ENCODE data around the gene MPHOSPH8. TPM values are rescaled to one million over a fixed set of nuclear protein-coding genes. Genes with fewer than 3 reads are reported as not detected.
"Not testable (repeated sequence)": the region's sequence is repeated elsewhere in the genome, so short reads cannot be mapped to it uniquely, and the experiment has no call there.

Gene MPHOSPH8
- total RNA-seq, 1 donor from 2014 or later, result 16.7 TPM

DNA sequence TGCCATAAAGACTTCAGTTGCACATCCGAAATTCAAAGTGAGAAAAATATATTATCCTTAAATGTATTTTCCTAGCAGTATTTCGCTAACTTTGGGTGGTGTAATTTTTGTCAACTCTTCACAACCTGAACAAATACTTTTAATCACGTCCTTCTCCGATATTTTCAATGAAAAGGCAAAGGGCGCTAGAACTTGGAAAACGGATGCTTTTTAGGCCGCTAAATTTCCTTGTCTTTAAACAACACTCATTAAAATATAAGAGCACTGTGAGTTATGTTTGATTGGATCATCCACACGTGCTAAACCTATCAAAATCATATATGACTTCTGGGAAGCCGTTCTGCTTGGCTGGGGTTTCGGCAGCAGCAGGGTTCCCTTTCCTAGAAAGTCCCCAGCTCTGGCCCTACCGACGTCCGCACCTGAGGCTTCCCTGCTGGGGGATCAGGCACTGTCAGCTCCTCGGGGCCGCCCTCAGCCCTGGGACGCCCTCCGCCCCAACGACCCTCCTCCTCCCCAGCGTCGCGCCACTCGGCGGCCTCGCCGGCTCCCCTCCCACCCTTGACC is 462 bp upstream of the MPHOSPH8 start:
- no peak for DNase-seq (ENCODE audit: low read depth)

DNA sequence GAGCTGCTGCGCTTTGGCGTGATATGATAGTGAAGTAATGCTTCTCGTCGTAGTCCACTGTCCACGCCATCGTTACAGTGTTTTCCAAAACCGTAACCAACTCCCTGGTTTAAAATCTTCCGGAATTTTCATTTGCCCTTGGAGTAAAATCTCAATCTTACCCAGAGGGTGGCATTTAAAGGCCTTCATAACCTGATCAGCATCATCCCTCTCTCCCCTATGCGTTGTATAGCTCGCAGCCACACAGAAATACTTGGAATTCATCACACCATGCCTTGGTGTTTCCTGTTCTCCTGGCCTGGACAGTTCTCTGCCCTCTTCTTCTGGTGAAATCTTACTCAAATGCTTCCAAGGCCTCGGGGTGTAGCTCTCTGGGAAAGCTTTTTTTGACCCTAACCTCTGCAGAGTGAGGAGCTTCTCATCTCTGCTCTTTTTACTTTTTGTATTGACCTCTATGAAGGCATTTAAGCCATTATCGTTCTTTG is 839 bp downstream of the MPHOSPH8 start:
- peak; percentile 35 for DNase-seq (ENCODE audit: low read depth)

DNA sequence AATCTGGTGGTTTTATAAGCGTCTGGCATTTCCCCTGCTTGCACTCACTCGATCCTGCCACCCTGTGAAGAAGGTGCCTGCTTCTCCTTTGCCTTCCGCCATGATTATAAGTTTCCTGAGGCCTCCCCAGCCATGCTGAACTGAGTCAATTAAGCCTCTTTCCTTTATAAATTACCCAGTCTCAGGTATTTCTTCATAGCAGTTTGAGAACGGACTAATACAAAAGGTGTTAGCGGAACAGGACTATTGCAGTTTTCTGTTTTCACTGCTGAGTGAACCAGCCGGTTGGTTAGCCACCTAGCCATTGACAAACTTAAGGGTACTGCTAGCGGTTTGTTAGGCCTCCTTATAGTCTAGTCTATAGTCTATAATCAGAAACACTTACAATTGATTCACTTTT is 2.5 kb downstream of the MPHOSPH8 start:
- DNase-seq (ENCODE audit: low read depth), result not testable (repeated sequence)

DNA sequence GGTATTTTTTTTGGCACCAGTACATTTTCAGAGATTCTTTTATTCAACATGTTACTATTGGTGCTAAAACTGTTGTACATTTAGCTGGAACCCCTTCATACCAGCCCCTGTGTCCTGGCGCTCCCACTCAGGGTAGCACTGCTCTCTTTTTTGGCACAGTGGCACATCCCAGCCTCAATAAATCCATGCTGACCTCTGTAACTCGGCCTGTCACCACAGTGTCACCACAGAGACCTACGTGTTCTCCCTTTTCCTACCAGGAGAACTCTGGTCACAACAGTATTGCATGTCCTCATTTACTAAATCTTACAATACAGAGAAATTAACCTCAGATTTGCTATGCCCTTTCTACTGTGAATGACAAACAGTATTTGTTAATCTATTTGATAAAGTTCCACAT is 10.2 kb downstream of the MPHOSPH8 start:
- DNase-seq (ENCODE audit: low read depth), result no peak

DNA sequence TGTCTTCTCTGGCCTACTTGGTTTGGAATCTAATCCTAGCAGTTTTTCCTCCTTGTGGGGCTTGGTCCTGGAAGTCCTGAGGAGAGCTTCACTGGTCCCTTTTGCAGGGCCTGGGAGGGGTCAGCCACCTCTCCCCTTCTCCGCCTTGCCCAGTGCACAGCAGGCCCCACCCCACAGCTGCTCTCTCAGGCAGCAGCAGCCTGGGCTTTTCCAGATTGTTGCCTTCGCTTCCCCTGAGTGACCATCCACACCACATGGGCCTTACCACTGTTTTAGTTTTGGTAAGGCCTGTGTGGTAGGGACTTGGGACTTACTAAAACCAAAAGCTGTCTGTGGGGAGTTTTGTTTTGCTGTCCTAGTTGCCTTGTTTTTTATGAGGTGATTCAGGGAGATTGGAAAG is 11.5 kb downstream of the MPHOSPH8 start:
- DNase-seq (ENCODE audit: low read depth), result peak; percentile 46

DNA sequence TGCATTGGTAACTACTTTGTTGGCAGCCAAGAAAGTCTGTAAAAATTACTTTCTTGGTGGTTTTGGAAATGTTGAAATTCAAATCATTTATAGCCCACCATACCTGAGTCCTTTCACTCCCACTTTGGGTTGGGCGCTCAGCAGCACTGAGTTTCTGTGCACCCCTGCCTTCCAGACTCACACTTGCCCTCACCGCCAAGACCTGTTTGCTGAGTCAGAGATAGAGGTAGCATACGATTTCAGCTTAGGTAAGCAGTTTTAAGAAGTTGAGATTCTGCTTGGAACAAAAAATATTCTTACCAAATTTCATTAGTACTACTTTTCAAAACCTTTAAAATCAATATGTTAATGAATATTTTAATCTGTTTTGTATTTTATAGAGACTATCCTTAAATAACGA is 12.6 kb downstream of the MPHOSPH8 start:
- no peak for DNase-seq (ENCODE audit: low read depth)

DNA sequence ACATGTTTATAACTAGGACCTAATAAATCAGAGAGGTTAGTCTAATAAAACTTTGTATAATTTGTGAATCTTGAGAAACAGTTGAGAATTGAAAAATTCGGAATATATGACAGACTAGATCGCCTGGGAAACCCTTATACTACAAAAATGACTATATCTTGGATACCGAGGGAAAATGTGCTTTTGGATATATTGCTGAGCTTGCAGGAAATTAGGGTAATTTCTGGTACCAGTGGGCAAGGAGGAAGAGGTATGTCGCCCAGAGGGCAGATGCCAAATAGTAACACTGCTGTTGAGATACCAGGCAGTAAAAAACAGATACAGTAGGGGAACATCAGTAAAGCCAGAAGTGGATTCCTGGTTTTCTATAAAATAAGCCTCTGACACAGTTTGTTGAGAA is 17.3 kb downstream of the MPHOSPH8 start:
- no peak for DNase-seq (ENCODE audit: low read depth)

DNA sequence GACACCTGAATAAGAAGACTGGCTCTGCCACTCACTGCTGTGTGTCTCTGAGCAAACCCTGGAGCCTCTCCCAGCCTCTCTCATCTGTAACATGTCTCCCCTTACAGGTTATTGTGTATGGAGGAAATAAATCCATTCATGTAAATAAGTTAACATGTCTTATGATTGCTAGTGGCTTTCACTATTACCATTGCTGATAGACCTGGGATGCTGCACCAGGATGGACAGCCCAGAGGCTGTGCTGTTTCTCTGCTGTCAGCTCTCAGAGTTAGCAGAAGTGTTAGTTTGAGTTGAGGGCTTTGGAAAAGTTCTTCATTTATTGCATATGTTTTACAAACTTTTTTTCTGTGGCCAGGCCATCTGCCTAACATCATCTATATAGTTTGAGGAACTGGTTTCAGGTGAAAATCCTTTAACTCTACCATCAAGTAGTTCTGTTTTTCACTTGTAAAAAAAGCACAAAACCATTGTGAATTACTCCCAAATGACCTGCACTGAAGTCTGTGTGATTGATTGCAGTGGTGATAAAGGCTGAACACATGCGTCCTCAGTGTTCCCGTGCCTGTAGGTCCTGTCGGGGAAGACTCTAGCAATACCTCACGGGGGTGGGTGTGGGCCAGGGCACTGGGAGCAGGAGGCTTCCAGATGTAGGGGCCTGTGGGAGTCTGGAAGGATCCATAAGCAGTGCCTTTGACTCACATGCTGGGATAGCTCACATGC is 24.6 kb downstream of the MPHOSPH8 start:
- DNase-seq (ENCODE audit: low read depth), result no peak

DNA sequence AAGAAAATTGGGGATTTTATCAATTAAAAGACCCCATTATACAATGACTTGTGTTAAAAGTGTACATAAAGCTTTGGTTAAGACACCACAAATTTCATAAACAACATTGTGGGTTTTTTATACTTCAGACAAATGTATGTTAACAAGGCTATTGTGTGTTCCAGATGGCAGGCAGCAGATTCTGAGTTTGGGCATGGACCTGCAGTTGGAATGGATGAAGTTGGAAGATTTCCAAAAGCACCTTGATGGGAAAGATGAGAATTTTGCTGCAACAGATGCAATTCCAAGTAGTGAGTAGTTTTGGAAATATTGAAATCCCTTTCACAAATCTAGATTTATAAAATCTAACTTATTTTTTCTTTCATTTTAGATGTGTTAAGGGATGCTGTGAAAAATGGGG is 25.4 kb downstream of the MPHOSPH8 start:
- DNase-seq (ENCODE audit: low read depth), result no peak

DNA sequence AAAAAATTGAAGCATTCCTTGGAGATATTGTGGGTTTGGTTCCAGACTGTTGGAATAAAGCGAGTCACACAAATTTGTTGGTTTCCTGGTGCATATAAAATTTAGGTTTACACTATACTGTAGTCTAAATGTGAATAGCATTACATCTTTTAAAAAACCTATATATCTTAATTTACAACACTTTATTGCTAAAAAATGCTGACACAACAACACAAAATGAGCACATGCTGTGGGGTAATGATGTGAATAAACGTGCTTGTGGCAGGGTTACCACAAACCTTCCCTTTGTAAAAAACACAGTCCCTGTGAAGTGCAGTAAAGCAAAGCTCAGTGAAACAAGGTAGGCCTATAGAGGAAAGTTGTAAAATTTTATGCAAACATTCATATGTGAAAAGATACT is 27.7 kb downstream of the MPHOSPH8 start:
- DNase-seq (ENCODE audit: low read depth), result no peak

DNA sequence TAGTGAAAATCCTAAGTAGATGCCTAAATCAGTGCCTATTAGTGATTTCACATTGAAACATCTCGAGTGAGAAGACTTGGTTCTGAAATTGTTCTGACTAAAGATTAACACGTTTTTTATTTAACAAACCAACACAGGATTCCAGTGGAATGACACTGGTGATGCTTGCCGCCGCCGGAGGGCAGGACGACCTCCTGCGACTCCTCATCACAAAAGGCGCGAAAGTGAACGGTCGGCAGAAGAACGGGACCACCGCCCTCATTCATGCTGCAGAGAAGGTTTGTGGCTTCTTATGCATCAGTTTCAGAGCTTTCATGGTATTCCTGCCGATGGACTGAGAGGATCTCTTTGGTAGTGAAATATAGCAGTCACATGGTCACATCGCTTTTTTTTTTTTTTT is 28.1 kb downstream of the MPHOSPH8 start:
- no peak for DNase-seq (ENCODE audit: low read depth)

DNA sequence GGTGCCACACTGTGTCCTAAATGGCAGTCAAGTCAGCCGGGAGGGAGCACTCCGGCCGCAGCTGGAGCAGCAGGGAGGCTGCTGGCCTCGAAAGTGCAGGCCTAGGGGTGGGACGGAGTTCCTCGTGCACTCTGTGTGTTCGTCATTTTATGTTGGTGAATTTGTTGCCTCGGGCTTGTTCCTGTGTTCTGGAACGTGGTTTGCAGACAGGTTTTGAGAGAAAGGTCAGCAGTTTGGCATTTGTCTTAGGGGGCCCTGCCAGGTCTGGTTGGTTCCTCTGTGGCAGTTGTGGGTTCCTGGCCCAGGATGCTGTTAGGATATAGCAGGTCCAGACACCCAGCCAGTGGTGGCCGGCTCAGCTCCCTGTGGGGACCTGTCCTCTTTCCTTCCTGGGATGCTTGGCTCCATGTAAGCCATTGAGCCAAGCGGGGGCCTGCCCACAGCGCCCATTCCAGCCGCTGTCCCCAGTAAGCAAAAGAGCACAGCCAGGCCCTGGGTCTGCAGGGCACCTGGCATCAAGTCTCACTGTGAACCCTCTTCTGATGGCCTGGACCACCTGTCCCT is 30.0 kb downstream of the MPHOSPH8 start:
- DNase-seq (ENCODE audit: low read depth), result no peak

DNA sequence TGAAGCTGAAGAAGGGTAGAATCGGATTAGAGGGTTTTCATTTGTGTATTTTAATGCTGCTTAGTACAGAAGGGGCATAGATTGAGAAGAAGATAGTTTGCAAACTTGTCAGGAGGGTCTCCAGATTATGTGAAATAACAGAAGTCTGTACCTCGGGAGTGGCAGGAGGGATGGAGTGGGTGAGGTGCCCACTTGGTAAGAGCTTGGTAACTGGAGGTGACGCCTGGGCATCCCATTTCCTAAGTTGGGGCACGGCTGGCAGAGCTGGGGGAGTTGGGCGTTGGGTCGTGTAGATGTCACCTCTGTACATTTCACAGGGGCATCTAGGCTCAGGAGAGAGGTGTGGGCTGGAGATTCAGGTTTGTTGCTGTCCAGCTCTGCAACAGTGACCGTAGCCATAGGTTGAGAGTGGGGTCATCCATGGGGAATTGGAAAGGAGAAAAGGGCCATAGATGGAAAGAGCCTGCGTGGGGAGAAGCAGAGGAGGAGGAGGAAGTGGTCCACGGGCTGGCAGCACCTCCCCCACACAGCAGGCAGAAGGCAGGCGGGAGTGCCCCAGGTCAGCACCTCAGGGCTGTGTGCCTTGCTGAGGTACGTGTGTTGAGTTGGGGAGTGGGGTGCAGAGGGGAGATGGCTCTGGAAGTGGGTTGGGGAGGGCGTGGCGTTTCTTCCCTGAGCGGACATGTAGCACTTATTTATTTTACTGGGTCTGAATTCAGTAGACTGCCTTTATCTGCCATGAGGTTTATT is 31.2 kb downstream of the MPHOSPH8 start:
- DNase-seq (ENCODE audit: low read depth), result no peak

DNA sequence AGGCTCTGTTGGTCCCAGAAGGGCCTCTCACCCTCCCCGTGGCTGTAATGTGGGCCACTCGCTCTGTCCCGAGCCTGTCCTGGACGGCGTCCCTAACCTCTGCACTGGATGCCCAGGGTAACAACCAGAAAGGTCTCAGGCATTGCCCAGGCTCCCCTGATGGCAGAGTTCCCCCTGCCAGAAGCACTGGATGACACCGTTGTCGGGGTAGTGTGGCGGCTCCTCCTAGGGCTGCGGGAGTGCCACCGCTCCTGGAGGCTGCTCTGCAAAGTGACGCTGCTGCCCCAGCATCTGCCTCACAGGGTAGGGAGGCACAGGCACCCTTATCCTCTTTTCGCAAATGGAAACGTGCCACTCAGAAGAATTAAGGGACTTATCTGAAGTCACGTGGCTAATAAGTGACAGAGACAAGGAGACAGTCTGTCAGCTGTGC is 32.0 kb downstream of the MPHOSPH8 start:
- DNase-seq (ENCODE audit: low read depth), result no peak

DNA sequence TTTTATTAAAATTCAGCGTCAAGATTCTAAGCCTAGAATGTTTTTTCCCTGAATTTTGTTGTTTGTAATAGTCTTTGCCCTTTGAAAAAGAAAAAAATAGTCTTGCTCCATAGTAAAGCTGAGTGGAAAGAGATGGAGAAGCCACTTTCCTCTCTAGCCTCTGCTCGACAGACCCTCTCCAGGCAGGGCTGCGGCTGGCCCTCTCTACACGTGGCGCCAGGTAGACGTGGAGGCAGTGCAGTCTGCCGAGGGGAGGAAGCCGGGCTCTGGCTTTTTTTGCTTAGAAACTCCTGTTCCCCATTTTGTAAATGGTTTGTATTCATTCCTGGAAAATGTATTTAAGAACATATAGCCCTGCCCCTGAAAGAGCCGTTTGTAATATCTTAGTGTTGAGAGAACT is 35.3 kb downstream of the MPHOSPH8 start:
- DNase-seq (ENCODE audit: low read depth), result no peak

DNA sequence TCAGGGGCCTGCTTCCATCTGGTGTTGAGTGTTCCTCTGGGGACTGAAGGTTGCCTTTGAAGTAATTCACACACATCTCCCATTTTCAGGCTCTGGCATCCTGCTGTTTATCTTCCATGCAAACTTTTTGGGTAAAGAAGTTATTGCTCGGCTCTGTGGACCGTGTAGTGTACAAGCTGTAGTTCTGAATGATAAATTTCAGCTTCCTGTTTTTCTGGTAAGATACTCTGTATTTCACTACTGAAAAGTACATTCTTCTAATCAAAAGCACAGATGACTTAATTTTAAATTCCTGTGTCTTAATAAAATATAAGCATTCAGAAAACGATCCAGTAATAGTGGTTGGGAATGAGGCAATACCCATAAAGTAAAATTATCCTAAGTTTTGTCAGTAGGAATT is 36.7 kb downstream of the MPHOSPH8 start:
- DNase-seq (ENCODE audit: low read depth), result no peak

DNA sequence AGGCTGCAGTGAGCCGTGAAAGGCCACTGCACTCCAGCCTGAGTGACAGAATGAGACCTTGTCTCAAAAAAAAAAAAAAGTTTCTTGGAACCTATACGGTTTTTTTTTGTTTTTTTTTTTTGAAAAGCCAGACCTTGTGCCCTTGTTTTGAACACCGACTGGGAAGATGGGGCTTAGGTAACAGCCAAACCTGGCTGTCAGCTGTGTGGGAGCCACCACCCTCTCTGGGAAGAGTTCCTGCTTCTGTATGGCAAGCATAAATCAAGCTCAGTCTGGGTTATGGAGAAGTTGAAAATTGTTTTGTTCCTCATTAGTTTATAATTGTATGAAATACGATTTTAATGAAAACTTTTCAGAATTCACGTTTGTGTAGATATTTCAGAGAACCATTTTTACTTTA is 39.5 kb downstream of the MPHOSPH8 start:
- DNase-seq (ENCODE audit: low read depth), result no peak

DNA sequence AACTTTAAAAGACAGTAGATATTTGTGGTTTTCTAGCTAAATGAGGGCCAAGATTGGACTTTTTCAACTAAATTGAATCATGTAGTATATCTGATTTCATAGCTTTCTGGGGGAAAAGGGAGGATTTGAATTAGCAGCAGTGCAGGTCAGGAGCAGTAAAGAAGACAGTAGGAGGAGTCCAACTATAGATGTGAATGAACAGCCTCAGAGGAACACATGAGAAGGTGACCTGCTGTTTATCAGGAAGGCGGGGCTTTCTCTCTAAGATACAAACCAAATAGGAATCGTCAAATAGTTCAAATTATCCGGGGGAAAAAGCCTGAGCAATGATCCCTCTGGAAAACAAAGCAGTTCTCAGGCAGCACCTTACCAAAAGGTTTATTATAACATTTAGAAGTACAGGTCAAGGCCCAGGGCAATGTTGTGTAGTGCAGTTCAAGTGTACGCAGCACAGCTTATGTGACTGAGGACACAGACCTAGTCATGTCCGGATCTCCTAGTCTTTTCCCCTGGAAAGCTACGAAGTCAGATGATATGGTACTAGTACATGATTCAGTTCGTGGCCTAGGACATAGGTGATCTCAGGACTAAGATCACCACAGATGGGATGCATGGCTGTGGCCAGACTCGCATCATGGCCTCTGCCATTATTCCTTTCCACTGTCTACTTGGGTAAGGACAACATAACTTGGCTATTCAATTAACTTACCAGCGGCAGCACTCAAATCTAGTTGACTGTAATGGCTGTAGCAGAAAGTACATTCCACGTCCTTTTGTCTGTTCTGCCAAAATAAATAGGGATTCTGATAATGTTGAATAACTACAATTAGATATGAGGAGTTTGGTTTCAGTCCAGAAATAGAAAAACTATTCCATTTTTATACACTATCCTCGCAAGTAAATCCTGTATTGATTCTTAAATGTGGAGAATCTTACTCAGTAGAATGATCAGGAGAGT is 40.3 kb downstream of the MPHOSPH8 start:
- DNase-seq (ENCODE audit: low read depth), result no peak

DNA sequence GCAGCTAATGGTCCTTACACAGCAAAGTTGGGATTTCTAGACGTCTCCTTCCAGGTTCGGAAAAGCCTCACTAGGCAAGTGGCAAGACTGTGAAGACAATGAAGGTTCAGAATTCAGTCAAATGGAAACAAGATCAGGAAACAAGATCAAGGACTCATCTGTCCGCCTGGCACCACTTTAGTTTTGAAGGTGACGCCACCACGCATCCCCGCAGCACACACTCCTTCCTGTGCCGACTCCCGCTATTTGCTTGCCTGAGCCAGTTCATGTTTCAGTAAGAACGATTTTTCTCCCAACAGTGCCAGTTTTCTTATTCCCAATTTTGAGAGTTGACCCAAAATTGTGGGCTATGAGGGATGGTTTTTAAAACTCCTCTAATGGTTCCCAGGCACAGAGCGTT is 41.4 kb downstream of the MPHOSPH8 start:
- no peak for DNase-seq (ENCODE audit: low read depth)

DNA sequence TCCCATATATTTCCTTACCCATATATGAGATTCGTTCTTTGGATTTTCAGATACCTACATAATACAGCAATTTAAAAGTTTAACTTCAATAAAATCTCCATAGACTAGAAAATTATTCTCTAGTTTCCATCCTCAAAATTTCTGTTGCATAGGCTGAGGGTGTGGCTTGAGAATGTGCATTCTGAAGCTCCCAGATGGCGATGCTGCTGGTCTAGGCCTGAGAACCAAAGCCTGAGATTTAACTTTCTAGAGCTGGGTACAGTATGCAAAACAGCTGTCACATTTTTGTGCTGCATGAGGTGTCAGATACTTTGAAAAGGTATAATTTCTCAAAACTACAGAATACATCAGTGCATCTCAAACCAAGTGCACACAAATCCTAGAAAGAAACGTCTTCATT is 42.7 kb downstream of the MPHOSPH8 start:
- DNase-seq (ENCODE audit: low read depth), result no peak

DNA sequence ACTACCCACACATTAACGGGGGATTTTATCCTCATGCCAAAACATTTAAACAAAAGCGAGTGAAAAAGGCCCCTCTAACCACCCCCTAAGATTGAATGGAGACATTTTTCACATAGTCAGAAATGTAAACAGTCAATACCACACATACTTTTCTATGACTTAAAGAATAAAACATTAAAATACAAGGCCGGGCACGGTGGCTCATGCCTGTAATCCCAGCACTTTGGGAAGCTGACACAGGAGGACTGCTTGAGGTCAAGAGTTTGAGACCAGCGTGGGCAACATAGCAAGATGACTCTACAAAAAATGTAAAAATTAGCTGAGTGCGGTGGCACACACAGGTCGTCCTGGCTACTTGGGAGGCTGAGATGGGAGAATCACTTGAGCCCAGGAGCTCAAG is 47.3 kb downstream of the MPHOSPH8 start:
- no peak for DNase-seq (ENCODE audit: low read depth)

Measured in myocyte (in vitro differentiated cells).